H1 (cell line): ENCODE data around the gene SMNDC1. TPM values are rescaled to one million over a fixed set of nuclear protein-coding genes. Genes with fewer than 3 reads are reported as not detected.

ENCODE experiments used
- NANOG ChIP-seq: IDR thresholded peaks from 2 replicates; pipeline ENCODE4 v1.6.1; 2011; ENCODE audit warnings: low read length, low read depth, mild to moderate bottlenecking, inconsistent platforms; ENCODE audit not compliant: insufficient read depth, poor library complexity, severe bottlenecking
- polyA plus RNA-seq, 7 experiments: library from polyadenylated mRNA; depleted of rRNA in 3 of 7; stranded (reverse) in 5 of 7; unstranded in 2 of 7; fragments of >200 nt in 5 of 7; fragments of 200-250 nt in 2 of 7; gene quantifications; 1 replicate in 5 of 7; 2 replicates in 1 of 7; 4 replicates in 1 of 7; pipeline versions ENCODE4 v1.2.1 to v1.2.3, GENCODE V29; 2011 to 2013; ENCODE audit warnings: missing spikeins in 2 of 7, mixed read lengths in 2 of 7
- total RNA-seq: library from RNA; stranded (reverse); fragmentation: NEBNext Ultra II Directional; extraction: Animal tissue kit (Norgen Biotek cat#: 25700); gene quantifications from 2 replicates; pipeline ENCODE4 v1.2.1, GENCODE V29; 2021

SMNDC1 gene
- total and polyA plus RNA-seq, 2 of the 8 experiments (the other 6 are each of a cell fraction or from before 2014, with no cell fraction given), result 8.1 to 48.6 TPM

DNA sequence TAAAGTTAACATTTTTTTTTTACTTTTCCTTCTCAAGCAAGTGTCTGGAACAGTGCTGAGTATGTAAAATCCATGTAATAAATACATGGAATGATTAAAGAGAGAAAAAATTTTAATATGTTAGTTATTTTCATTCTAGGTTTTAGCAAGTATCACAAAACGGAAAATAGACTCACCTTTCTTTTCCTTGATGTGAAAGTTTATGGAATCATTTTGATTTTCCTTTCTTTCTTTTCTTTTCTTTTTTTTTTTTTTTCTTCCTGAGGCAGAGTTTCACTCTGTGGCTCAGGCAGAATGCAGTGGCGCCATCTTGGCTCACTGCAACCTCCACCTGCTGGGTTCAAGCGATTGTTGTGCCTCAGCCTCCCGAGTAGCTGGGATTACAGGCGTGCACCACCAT lies 28.1 kb downstream of the SMNDC1 start (continued):
- no peak for TF ChIP-seq NANOG
